Esophagus muscularis mucosa (tissue), 4 donors: ENCODE measurements around the gene KCNQ4. TPM values are rescaled to one million over a fixed set of nuclear protein-coding genes. Genes with fewer than 3 reads are reported as not detected.
A peak's percentile ranks its signal among the peaks of the same experiment; 100 is the strongest.

Source experiments
- DNase-seq: peaks from one replicate; pipeline ENCODE4 v3.0.0-alpha.2; 2017; ENCODE audit errors: extremely low spot score
- H3K27ac ChIP-seq, 4 donors: fragments of 200-600 bp; sonication (generic); replicated peaks in 1 of 4; 1 replicate in 3 of 4; 2 replicates in 1 of 4; pipeline ENCODE4 v1.5.1; 2016 to 2019; ENCODE audit warnings: mild to moderate bottlenecking in 1 of 4
- H3K27me3 ChIP-seq, 4 donors: fragments of 200-600 bp; sonication (generic); one replicate each; pipeline versions ENCODE4 v1.5.1 to v1.6.0; 2016 to 2019
- H3K36me3 ChIP-seq, 4 donors: fragments of 200-600 bp; sonication (generic); one replicate each; pipeline ENCODE4 v1.5.1; 2016 to 2019
- H3K4me1 ChIP-seq, 4 donors: fragments of 200-600 bp; sonication (generic); one replicate each; pipeline ENCODE4 v1.5.1; 2016 to 2019
- H3K4me3 ChIP-seq, 4 donors: fragments of 200-600 bp; sonication (generic); 1 replicate in 2 of 4; 2 replicates in 2 of 4; pipeline ENCODE4 v1.5.1; 2016 to 2019; ENCODE audit warnings: mild to moderate bottlenecking in 4 of 4, moderate library complexity in 1 of 4
- H3K9me3 ChIP-seq, 4 donors: fragments of 200-600 bp; sonication (generic); 1 replicate in 3 of 4; 2 replicates in 1 of 4; pipeline ENCODE4 v1.5.1; 2016 to 2019
- CTCF ChIP-seq, 3 experiments: fragments of 200-600 bp in 2 of 3; fragments of 450-650 bp in 1 of 3; sonication (generic) in 2 of 3; IDR thresholded peaks; one replicate each; pipeline ENCODE4 v1.5.1; 2017 to 2019; ENCODE audit warnings: antibody characterized with exemption in 3 of 3, mild to moderate bottlenecking in 2 of 3, moderate library complexity in 1 of 3
- EP300 ChIP-seq: sonication (generic); formaldehyde crosslinking; IDR thresholded peaks from one replicate; pipeline ENCODE4 v1.6.1; 2017; ENCODE audit warnings: antibody characterized with exemption
- POLR2A ChIP-seq: fragments of 450-650 bp; IDR thresholded peaks from one replicate; pipeline ENCODE4 v1.6.1; 2017; ENCODE audit warnings: antibody characterized with exemption, moderate library complexity, mild to moderate bottlenecking, low read depth
- POLR2AphosphoS5 ChIP-seq, 2 donors: sonication (generic); formaldehyde crosslinking; IDR thresholded peaks; one replicate each; pipeline ENCODE4 v1.6.1; 2017; ENCODE audit warnings: antibody characterized with exemption in 2 of 2
- WGBS: methylation state at CpG from one replicate; pipeline ENCODE4 v1.1.5; 2018; 5-methylcytosine and 5-hydroxymethylcytosine counted together
- intact Hi-C: fragments of 100-400 bp; cut with DNase I; formaldehyde crosslinking; loops from one replicate; pipeline ENCODE4 v1.15.1; 2023
- total RNA-seq, 4 donors: library from RNA; depleted of rRNA; stranded (reverse); fragments of >200 nt; gene quantifications; one replicate each; pipeline versions ENCODE4 v1.1.0 to v1.2.1, GENCODE V29; 2016

The KCNQ4 gene
- total RNA-seq, 4 donors from 2014 or later = 9.3 to 22.0 (median 17.1) TPM

- Histone ChIP-seq H3K27me3 (no peaks in the 10 kb centered on the region), H3K27ac (peak overlapping the region; percentile 73 to 90 (median 87)), H3K36me3 (no peaks in the 10 kb centered on the region), H3K9me3 (no peaks in the 10 kb centered on the region), H3K4me1 (peaks cover 38 to 97% (median 91%) of the 10 kb centered on the region in 4 donors), H3K4me3 (no peak overlapping the region)
- WGBS = 48% methylated on average over 8 of the region's 13 CpGs
- DNase-seq = no peak
- intact Hi-C loops = no loop called here
- TF ChIP-seq POLR2A (no peak), POLR2AphosphoS5 (IDR thresholded peaks at IDR 0.05) (no peak), EP300 (no peak), CTCF (IDR thresholded peaks at IDR 0.05) (no peak)
Observed at GRCh38 chr1:40795811-40796586, 12.4 kb downstream of the KCNQ4 start.

- H3K27me3 ChIP-seq = no peaks in the 10 kb centered on the region
- peak overlapping the region; percentile 73 to 90 (median 87) for H3K27ac ChIP-seq
- H3K4me3 ChIP-seq = no peak overlapping the region
- H3K36me3 ChIP-seq = no peaks in the 10 kb centered on the region
- no peak for TF ChIP-seq EP300
- TF ChIP-seq POLR2AphosphoS5 (IDR thresholded peaks at IDR 0.05) = no peak
- no peak for TF ChIP-seq CTCF (IDR thresholded peaks at IDR 0.05)
- TF ChIP-seq POLR2A = no peak
- peaks cover 49 to 97% (median 92%) of the 10 kb centered on the region in 4 donors for H3K4me1 ChIP-seq
- DNase-seq = no peak
- 40% methylated on average over 9 of the region's 9 CpGs for WGBS
- intact Hi-C loops = no loop called here
- H3K9me3 ChIP-seq = no peaks in the 10 kb centered on the region
Observed at GRCh38 chr1:40796939-40797667, 13.5 kb downstream of the KCNQ4 start.

GRCh38 chr1:40797668-40798010 is 14.1 kb downstream of the KCNQ4 start:
- 73% methylated on average over 3 of the region's 3 CpGs for WGBS
- Histone ChIP-seq H3K4me1 (peaks cover 49 to 96% (median 93%) of the 10 kb centered on the region in 4 donors), H3K27ac (peak overlapping the region; percentile 73 to 90 (median 87)), H3K9me3 (no peaks in the 10 kb centered on the region), H3K4me3 (no peak overlapping the region), H3K36me3 (no peaks in the 10 kb centered on the region), H3K27me3 (no peaks in the 10 kb centered on the region)
- TF ChIP-seq CTCF (IDR thresholded peaks at IDR 0.05) (no peak), EP300 (no peak), POLR2A (no peak), POLR2AphosphoS5 (IDR thresholded peaks at IDR 0.05) (no peak)
- intact Hi-C loops = no loop called here
- no peak for DNase-seq

GRCh38 chr1:40798366-40799281 is 15.0 kb downstream of the KCNQ4 start:
- 65% methylated on average over 4 of the region's 8 CpGs for WGBS
- intact Hi-C loops = no loop called here

More at GRCh38 chr1:40798366-40799281, 15.0 kb downstream of the KCNQ4 start:
- no peaks in the 10 kb centered on the region for H3K27me3 ChIP-seq
- TF ChIP-seq POLR2A (no peak), CTCF (IDR thresholded peaks at IDR 0.05) (no peak), POLR2AphosphoS5 (IDR thresholded peaks at IDR 0.05) (no peak), EP300 (no peak)
- DNase-seq = no peak
- H3K36me3 ChIP-seq = no peaks in the 10 kb centered on the region
- H3K27ac ChIP-seq = peak overlapping the region; percentile 73 to 90 (median 87)
- peaks cover 49 to 100% (median 99%) of the 10 kb centered on the region in 4 donors for H3K4me1 ChIP-seq
- no peak overlapping the region for H3K4me3 ChIP-seq
- no peaks in the 10 kb centered on the region for H3K9me3 ChIP-seq
